Nephron (organoid): ENCODE data around the gene CRYGB.
"Not testable (repeated sequence)": the region's sequence is repeated elsewhere in the genome, so short reads cannot be mapped to it uniquely, and the experiment has no call there.

Experiments
- H3K27ac Mint-ChIP-seq, 3 experiments: 2 replicates each; pipeline ENCODE4 v1.8.0; 2020; ENCODE audit warnings: mixed read lengths in 3 of 3, mild to moderate bottlenecking in 2 of 3, moderate library complexity in 1 of 3
- H3K27me3 Mint-ChIP-seq: 2 replicates; pipeline ENCODE4 v1.8.0; 2021; ENCODE audit warnings: low read depth, mild to moderate bottlenecking, moderate library complexity, mixed read lengths
- H3K36me3 Mint-ChIP-seq: 2 replicates; pipeline ENCODE4 v1.8.0; 2020; ENCODE audit warnings: low read depth, mixed read lengths
- H3K4me1 Mint-ChIP-seq: 2 replicates; pipeline ENCODE4 v1.8.0; 2020; ENCODE audit warnings: mixed read lengths
- H3K4me3 Mint-ChIP-seq, 3 experiments: 2 replicates each; pipeline ENCODE4 v1.8.0; 2020; ENCODE audit warnings: mild to moderate bottlenecking in 3 of 3, mixed read lengths in 3 of 3, moderate library complexity in 2 of 3
- H3K9me3 Mint-ChIP-seq: 2 replicates; pipeline ENCODE4 v1.8.0; 2020; ENCODE audit warnings: mixed read lengths
- TF ChIP-seq, protein P1 (sequence below), 3 experiments: fragments of 200-600 bp; sonication (generic); IDR thresholded peaks; one replicate each; pipeline ENCODE4 v1.5.0; 2021; ENCODE audit warnings: antibody characterized with exemption in 3 of 3; ENCODE audit not compliant: unreplicated experiment in 3 of 3

CRYGB gene

DNA sequence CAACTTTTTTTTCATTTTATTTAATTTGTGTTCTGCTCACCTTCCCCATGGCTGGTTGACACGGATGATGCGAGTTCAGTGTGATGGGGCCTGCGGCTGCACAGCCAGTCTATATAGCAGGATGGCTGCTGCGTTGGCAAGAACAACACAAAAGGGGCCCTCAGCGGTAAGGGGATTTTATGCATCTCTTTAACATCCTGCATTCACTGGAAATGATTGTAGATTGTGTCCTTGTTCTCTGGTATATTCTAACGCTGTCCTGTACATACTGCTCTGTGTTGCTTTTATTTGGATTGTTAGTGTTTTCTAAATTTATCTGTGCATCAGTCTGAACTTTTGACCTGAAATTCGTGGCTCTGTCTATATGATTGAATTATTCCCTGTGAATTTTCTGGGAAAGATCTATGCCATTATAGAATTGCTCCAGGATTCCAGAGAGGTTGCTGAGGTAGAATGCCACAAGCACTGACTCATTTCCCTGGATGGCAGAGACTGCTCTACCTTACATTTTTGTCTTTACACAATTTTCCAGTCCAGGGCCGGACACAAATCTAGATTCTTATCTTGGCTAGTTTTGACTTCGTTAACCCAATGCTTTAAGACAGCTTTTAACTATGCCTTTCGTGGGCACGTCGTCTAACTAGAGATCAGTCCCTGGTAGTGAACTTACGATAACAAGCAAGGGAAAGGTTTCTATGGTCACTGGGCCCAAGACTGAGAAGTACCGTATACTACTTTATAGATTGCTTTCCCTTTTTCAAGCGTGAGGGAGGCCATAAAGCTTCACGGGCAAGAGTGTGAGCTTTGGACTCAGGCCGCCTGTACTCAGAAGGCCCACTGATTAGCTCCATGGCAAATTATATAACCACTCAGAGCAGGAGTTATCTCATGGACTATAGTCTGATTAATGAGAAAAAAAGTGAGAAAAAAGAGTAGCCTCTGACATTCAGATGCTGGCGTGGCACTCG, 15.9 kb downstream of the CRYGB start, which contains the start of gene CRYGC:
Gene CRYGC, minus strand, starts transcription at position 85 of the 968 bp plus-strand sequence. Its CDS starts 36 bp downstream, at position 49.
- no peaks in the 10 kb centered on the region for H3K9me3 Mint-ChIP-seq
- no peaks in the 10 kb centered on the region for H3K36me3 Mint-ChIP-seq
- TF ChIP-seq, protein P1, sequence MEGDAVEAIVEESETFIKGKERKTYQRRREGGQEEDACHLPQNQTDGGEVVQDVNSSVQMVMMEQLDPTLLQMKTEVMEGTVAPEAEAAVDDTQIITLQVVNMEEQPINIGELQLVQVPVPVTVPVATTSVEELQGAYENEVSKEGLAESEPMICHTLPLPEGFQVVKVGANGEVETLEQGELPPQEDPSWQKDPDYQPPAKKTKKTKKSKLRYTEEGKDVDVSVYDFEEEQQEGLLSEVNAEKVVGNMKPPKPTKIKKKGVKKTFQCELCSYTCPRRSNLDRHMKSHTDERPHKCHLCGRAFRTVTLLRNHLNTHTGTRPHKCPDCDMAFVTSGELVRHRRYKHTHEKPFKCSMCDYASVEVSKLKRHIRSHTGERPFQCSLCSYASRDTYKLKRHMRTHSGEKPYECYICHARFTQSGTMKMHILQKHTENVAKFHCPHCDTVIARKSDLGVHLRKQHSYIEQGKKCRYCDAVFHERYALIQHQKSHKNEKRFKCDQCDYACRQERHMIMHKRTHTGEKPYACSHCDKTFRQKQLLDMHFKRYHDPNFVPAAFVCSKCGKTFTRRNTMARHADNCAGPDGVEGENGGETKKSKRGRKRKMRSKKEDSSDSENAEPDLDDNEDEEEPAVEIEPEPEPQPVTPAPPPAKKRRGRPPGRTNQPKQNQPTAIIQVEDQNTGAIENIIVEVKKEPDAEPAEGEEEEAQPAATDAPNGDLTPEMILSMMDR (IDR thresholded peaks at IDR 0.05; ENCODE audit: unreplicated experiment in 3 of 3): no peak
- peak within 1 kb of the TSS in 2 of 3 experiments; percentile 0 to 4 for H3K27ac Mint-ChIP-seq
- peaks cover 10% of the 10 kb centered on the region for H3K4me1 Mint-ChIP-seq
- no peak within 1 kb of the TSS for H3K4me3 Mint-ChIP-seq
- no peaks in the 10 kb centered on the region for H3K27me3 Mint-ChIP-seq

DNA sequence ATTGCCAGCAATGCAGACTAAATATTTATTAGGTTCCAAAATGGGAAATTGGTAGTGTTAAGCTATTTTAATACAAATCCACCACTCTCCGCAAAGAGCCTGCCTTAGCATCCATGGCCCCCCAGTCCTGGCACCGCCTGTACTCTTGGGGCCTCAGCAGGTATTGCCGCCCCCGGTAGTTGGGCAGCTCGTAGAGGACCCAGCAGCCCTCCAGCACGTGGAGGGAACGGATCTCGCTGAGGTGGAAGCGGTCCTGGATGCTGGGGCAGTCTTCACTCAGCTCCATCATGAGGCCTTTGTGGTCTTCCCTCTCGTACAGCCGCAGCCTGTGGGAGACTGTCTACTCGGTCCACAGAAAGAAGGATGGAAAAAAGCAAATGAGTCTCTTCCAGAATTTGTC, 17.8 kb downstream of the CRYGB start:
- Mint-ChIP-seq H3K9me3 (no peaks in the 10 kb centered on the region), H3K36me3 (no peaks in the 10 kb centered on the region), H3K27ac (no peak overlapping the region), H3K4me3 (no peak overlapping the region), H3K4me1 (peaks cover 10% of the 10 kb centered on the region), H3K27me3 (peaks cover 3% of the 10 kb centered on the region)
- TF ChIP-seq, protein P1 (IDR thresholded peaks at IDR 0.05; ENCODE audit: unreplicated experiment in 3 of 3): no peak

DNA sequence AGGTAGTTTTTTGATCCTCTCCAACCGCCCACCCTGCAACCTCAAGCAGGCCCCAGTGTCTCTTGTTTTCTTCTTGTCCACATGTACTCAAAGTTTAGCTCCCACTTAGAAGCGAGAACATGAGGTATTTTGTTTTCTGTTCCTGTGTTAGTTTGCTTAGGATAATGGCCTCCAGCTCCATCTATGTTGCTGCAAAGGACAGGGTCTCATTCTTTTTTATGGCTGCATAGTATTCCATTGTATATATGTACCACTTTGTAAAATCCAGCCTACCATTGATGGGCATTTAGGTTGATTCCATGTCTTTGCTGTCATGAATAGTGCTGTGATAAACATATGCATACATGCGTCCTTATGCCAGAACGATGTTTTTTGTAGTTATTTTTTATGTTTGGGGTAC, 18.9 kb downstream of the CRYGB start:
- peaks cover 10% of the 10 kb centered on the region for H3K4me1 Mint-ChIP-seq
- no peaks in the 10 kb centered on the region for H3K36me3 Mint-ChIP-seq
- H3K4me3 Mint-ChIP-seq: no peak overlapping the region
- H3K27ac Mint-ChIP-seq: no peak overlapping the region
- peaks cover 3% of the 10 kb centered on the region for H3K27me3 Mint-ChIP-seq
- TF ChIP-seq, protein P1 (IDR thresholded peaks at IDR 0.05; ENCODE audit: unreplicated experiment in 3 of 3): no peak
- no peaks in the 10 kb centered on the region for H3K9me3 Mint-ChIP-seq

DNA sequence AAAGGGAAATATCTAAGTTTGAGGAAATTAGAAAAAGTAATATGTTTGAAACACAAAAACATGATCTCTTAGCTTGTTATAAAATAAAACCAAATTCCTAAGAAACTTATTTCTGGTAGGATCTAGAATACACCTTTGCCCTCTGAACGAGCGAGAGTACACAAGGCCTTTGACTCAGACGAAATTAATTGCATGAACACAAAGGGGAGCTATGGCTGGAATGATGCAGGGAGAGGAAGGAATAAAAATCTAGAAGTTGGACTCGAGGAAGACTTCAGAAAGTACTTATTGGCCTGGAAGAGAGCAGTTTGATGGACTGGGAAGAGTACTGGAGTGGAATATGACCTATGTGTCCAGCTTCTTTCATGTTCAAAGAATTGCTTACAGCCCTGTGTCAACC, 20.7 kb downstream of the CRYGB start:
- TF ChIP-seq, protein P1 (IDR thresholded peaks at IDR 0.05; ENCODE audit: unreplicated experiment in 3 of 3): no peak
- no peak overlapping the region for H3K27ac Mint-ChIP-seq
- H3K4me3 Mint-ChIP-seq: no peak overlapping the region
- H3K27me3 Mint-ChIP-seq: peaks cover 3% of the 10 kb centered on the region
- H3K4me1 Mint-ChIP-seq: peaks cover 5% of the 10 kb centered on the region
- H3K9me3 Mint-ChIP-seq: no peaks in the 10 kb centered on the region
- H3K36me3 Mint-ChIP-seq: no peaks in the 10 kb centered on the region

DNA sequence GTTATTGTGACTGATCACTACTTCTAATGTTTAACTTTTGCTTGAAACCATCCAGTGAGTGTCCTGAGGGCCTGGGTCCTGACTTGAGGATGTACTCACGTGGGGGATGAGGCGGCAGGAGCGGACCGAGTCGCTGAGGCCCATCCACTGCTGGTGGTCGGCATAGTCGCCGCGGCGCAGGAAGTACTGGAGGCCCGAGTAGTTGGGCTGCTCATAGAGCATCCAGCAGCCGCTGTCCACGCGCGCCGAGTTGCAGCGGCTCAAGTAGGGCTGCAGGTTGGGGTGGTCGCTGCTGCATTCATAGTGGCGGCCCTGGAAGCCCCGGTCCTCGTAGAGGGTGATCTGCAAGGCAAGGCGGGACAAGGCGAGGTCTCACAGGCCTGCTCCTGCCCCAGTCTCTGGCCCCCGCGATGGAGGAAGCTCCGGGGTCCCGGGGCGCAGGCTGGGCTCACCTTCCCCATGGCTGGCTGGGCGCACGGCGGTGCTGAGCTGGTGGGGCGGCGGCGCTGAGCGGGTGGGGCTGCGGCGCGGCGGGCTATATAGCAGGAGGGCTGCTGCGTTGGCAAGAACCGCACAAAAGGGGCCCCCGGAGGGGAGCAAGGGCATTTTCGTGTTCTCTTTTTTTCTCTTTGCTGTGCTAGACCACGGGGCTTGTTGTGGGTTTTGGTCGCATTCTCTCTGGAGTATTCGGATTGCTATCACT, 21.8 kb downstream of the CRYGB start, which contains the start of gene CRYGD:
Gene CRYGD, minus strand, starts transcription at position 512 of the 703 bp plus-strand sequence. Its CDS starts 51 bp downstream, at position 461.
- H3K36me3 Mint-ChIP-seq, H3K27me3 Mint-ChIP-seq: not testable (repeated sequence)

DNA sequence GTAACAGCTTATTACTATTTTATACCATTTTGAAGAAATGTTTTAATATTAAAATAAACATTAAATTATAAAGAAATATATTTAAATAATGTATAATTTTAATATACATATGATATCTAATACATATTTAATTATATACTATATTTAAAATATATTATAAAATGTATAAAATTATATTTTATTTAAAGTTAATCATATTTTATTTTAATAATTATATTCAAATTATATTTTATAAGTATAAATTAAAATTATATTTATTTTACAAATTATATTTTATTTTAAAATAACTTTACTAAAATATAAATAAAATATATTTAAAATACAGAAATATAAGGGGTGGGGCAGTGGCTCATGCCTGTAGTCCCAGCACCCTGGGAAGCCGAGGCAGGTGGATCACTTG, 23.7 kb downstream of the CRYGB start:
- H3K4me1 Mint-ChIP-seq: no peaks in the 10 kb centered on the region
- H3K4me3 Mint-ChIP-seq: no peak overlapping the region
- H3K27ac Mint-ChIP-seq: no peak overlapping the region
- H3K36me3 Mint-ChIP-seq: no peaks in the 10 kb centered on the region
- peaks cover 3% of the 10 kb centered on the region for H3K27me3 Mint-ChIP-seq
- H3K9me3 Mint-ChIP-seq: no peaks in the 10 kb centered on the region
- TF ChIP-seq, protein P1 (IDR thresholded peaks at IDR 0.05; ENCODE audit: unreplicated experiment in 3 of 3): no peak

More for the DNA sequence above, 21.8 kb downstream of the CRYGB start, which contains the start of gene CRYGD:
- H3K4me1 Mint-ChIP-seq, H3K27ac Mint-ChIP-seq, H3K4me3 Mint-ChIP-seq, H3K9me3 Mint-ChIP-seq: not testable (repeated sequence)
